ENCODE results near the gene FARS2. TPM values are rescaled to one million over a fixed set of nuclear protein-coding genes. Genes with fewer than 3 reads are reported as not detected.

The FARS2 gene
- total RNA-seq, 2 experiments from 2014 or later: 13.8 to 14.3 TPM

- DNase-seq (ENCODE audit: low spot score): no peak
- no peaks in the 10 kb centered on the region for H3K36me3 ChIP-seq (ENCODE audit: insufficient read depth, low read length)
- TF ChIP-seq, protein P1, sequence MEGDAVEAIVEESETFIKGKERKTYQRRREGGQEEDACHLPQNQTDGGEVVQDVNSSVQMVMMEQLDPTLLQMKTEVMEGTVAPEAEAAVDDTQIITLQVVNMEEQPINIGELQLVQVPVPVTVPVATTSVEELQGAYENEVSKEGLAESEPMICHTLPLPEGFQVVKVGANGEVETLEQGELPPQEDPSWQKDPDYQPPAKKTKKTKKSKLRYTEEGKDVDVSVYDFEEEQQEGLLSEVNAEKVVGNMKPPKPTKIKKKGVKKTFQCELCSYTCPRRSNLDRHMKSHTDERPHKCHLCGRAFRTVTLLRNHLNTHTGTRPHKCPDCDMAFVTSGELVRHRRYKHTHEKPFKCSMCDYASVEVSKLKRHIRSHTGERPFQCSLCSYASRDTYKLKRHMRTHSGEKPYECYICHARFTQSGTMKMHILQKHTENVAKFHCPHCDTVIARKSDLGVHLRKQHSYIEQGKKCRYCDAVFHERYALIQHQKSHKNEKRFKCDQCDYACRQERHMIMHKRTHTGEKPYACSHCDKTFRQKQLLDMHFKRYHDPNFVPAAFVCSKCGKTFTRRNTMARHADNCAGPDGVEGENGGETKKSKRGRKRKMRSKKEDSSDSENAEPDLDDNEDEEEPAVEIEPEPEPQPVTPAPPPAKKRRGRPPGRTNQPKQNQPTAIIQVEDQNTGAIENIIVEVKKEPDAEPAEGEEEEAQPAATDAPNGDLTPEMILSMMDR (conservative IDR thresholded peaks at IDR 0.05; ENCODE audit: low read length): no peak
- TF ChIP-seq EZH2phosphoT487 (IDR thresholded peaks at IDR 0.05; ENCODE audit: borderline replicate concordance, low read depth, low read length): no peak
- intact Hi-C loops (cut with micrococcal nuclease; ENCODE audit: unreplicated experiment): no loop called here
- H3K9me3 ChIP-seq (ENCODE audit: low read length): no peaks in the 10 kb centered on the region
- no peaks in the 10 kb centered on the region for H3K79me2 ChIP-seq (ENCODE audit: insufficient read depth, low read depth, low read length)
- CTCF ChIA-PET (ENCODE audit: unreplicated experiment): no interaction called here
- no TSS peak for BruUV-seq (replicated peaks)
- no peaks in the 10 kb centered on the region for H3K9me2 ChIP-seq (ENCODE audit: insufficient read depth, low read length)
- no peak overlapping the region for H2AFZ ChIP-seq (ENCODE audit: low read length)
- H3K4me1 ChIP-seq (ENCODE audit: insufficient read depth, low read length, poor library complexity, severe bottlenecking): no peaks in the 10 kb centered on the region
- no peak overlapping the region for H3K27ac ChIP-seq (ENCODE audit: low read depth, low read length, poor library complexity, severe bottlenecking)
- H3K4me2 ChIP-seq (ENCODE audit: low read length): no peak overlapping the region
- no peak overlapping the region for H3K4me3 ChIP-seq (ENCODE audit: low read depth, low read length, poor library complexity, severe bottlenecking)
- POLR2A ChIA-PET: no interaction called here
- no peaks in the 10 kb centered on the region for H4K20me1 ChIP-seq (ENCODE audit: insufficient read depth, low read length)
These were observed 286.2 kb downstream of the FARS2 start for GRCh38 chr6:5547556-5547955.

DNA sequence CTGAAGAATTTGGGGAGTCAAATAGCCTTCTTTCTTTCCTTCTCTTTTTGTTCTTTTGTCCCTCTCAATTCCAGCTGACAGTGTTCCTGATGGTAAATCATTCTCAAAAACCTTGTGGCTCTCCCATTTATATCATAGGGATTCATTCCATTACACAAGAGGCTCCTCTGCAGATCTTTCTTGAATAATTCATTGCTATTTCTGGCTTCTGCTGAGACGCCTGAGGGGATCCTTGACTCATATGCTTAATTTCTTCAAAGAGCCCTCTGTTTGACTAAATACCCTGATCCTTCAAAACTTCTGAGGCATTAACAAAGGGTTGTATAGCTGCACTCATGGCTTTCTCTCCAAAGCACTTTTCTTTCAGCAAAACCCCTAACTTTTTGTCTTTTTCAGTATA is 289.3 kb downstream of the FARS2 start:
- no peaks in the 10 kb centered on the region for H3K4me1 ChIP-seq (ENCODE audit: insufficient read depth, low read length, poor library complexity, severe bottlenecking)
- H3K9me2 ChIP-seq (ENCODE audit: insufficient read depth, low read length): no peaks in the 10 kb centered on the region
- TF ChIP-seq, protein P1 (conservative IDR thresholded peaks at IDR 0.05; ENCODE audit: low read length): no peak
- no peak for TF ChIP-seq EZH2phosphoT487 (IDR thresholded peaks at IDR 0.05; ENCODE audit: borderline replicate concordance, low read depth, low read length)
- H3K4me2 ChIP-seq (ENCODE audit: low read length): no peak overlapping the region
- no peaks in the 10 kb centered on the region for H4K20me1 ChIP-seq (ENCODE audit: insufficient read depth, low read length)
- no peaks in the 10 kb centered on the region for H3K79me2 ChIP-seq (ENCODE audit: insufficient read depth, low read depth, low read length)
- no peak for DNase-seq (ENCODE audit: low spot score)
- no peak overlapping the region for H3K27ac ChIP-seq (ENCODE audit: low read depth, low read length, poor library complexity, severe bottlenecking)
- no peak overlapping the region for H3K4me3 ChIP-seq (ENCODE audit: low read depth, low read length, poor library complexity, severe bottlenecking)
- no peak overlapping the region for H2AFZ ChIP-seq (ENCODE audit: low read length)
- ChIA-PET POLR2A (no interaction called here), CTCF (ENCODE audit: unreplicated experiment) (no interaction called here)
- intact Hi-C loops (cut with micrococcal nuclease; ENCODE audit: unreplicated experiment): no loop called here
- H3K36me3 ChIP-seq (ENCODE audit: insufficient read depth, low read length): no peaks in the 10 kb centered on the region
- no peaks in the 10 kb centered on the region for H3K9me3 ChIP-seq (ENCODE audit: low read length)
- no TSS peak for BruUV-seq (replicated peaks)

- H3K9me2 ChIP-seq (ENCODE audit: insufficient read depth, low read length): no peaks in the 10 kb centered on the region
- no peak overlapping the region for H3K4me3 ChIP-seq (ENCODE audit: low read depth, low read length, poor library complexity, severe bottlenecking)
- intact Hi-C loops (cut with micrococcal nuclease; ENCODE audit: unreplicated experiment): no loop called here
- TF ChIP-seq, protein P1 (conservative IDR thresholded peaks at IDR 0.05; ENCODE audit: low read length): no peak
- TF ChIP-seq EZH2phosphoT487 (IDR thresholded peaks at IDR 0.05; ENCODE audit: borderline replicate concordance, low read depth, low read length): no peak
- H3K4me1 ChIP-seq (ENCODE audit: insufficient read depth, low read length, poor library complexity, severe bottlenecking): no peaks in the 10 kb centered on the region
- POLR2A ChIA-PET: no interaction called here
- H3K36me3 ChIP-seq (ENCODE audit: insufficient read depth, low read length): no peaks in the 10 kb centered on the region
- DNase-seq (ENCODE audit: low spot score): no peak
- no peak overlapping the region for H3K4me2 ChIP-seq (ENCODE audit: low read length)
- H3K79me2 ChIP-seq (ENCODE audit: insufficient read depth, low read depth, low read length): no peaks in the 10 kb centered on the region
- no peak overlapping the region for H2AFZ ChIP-seq (ENCODE audit: low read length)
- CTCF ChIA-PET (ENCODE audit: unreplicated experiment): no interaction called here
- no peaks in the 10 kb centered on the region for H4K20me1 ChIP-seq (ENCODE audit: insufficient read depth, low read length)
- H3K27ac ChIP-seq (ENCODE audit: low read depth, low read length, poor library complexity, severe bottlenecking): no peak overlapping the region
- no peaks in the 10 kb centered on the region for H3K9me3 ChIP-seq (ENCODE audit: low read length)
- BruUV-seq (replicated peaks): no TSS peak
These were observed 290.9 kb downstream of the FARS2 start for GRCh38 chr6:5552243-5552642.
